Fibroblast of peridontal ligament (primary cell): ENCODE data around the gene LYZL2.
"Not testable (repeated sequence)": the region's sequence is repeated elsewhere in the genome, so short reads cannot be mapped to it uniquely, and the experiment has no call there.

ENCODE experiments used
- DNase-seq: peaks from one replicate; pipeline ENCODE4 v3.0.0-alpha.2; 2010; ENCODE audit errors: extremely low read depth

LYZL2 gene

DNA sequence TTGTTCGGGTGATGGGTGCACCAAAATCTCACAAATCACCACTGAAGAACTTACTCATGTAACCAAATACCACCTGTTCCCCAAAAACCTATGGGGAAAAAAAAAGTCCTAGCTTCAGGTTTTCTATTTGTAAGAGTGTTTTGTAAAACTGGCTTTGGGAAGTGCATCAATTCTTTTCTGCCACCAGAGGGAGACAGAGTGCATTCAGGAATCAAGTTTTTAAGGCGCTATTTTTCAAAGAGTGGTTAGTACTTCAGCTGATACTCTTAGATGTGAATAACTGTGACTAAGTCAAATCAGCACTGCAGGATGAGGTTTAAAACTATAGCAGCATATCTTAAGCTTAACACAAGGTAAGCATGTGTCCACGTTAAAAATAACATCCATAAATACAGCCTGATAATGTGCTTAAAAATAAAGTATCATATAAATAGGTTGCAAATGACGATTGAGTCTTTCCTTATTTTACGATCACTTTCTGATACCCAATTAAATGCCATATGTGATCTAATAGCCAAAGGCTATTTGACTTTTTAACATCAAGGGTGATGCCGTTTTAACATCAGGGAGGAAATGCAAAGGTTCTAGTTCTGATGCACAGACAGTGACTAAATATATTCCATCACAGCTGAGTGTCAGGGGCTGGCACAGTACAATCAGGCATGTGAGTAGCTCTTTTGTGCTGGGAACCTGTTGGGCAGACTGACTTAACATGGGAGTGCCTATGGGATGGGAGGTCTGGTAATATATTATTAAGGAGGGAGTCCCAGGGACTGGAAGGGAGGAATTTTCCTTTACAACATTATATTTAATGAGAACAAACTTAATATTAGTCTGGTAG, 10.6 kb upstream of the LYZL2 start:
- DNase-seq, result peak; percentile 89

DNA sequence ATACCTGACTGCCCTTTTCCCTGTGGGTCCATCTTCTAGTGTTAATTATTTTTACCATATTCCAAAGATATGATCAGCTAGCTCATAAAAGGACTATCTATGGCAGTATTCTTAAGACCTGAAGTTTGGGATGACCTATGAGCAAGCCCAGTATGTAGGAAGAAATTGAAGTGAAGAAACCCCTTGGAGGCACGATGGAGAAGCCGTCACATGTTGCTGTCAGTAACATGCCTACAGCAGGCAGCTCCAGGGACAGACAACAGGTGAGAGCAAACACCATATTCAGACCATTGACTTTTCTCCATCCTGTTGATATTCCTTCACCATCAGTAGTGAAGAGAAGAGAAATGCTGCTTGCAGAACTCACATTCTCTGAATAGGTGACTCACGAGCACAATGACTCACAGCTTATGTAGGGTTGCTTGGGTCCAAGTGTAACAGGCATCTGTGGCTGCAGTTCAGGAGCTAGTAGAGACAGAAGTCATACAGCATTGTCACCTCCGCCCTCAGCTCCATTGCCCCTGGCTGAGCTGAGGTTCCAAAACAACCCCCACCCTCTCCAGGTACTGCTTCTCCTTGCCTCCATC, 8.4 kb upstream of the LYZL2 start:
- peak; percentile 86 for DNase-seq

DNA sequence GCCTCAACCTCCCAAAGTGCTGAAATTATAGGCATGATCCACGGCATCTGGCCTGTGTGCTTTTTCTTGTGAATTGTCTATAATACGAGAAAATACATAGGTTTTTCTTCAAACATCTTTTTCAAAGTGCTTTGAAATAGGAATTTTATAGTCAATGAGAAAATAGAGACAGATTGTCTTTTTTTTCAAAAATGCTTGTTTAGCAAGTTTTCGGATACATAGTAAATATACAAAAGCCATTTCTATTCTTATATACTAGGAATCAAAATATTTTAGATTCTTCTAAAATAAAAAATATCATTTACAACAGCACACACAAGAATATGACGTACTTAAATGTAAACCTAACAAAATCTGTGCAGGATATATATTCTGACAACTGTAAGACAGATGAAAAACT, 1.6 kb upstream of the LYZL2 start:
- DNase-seq, result no peak

DNA sequence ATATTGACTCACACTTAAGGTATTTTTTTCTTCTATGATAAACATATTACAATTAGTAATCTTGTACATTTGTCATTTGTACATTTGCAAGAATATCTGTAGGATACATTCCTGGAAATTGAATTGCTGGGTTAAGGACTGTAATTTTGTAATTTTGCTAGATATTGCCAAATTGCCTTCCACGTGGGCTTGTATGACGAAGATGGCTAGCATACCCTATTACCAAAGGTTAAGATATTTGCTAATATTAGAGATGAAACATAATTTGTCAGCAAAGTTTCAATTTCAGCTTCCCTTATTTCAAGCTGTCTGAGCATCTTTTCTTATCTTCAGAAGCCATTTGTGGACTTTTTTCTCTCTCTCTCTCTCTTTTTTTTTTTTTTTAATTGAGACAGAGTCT, 1.0 kb upstream of the LYZL2 start:
- peak; percentile 15 for DNase-seq

DNA sequence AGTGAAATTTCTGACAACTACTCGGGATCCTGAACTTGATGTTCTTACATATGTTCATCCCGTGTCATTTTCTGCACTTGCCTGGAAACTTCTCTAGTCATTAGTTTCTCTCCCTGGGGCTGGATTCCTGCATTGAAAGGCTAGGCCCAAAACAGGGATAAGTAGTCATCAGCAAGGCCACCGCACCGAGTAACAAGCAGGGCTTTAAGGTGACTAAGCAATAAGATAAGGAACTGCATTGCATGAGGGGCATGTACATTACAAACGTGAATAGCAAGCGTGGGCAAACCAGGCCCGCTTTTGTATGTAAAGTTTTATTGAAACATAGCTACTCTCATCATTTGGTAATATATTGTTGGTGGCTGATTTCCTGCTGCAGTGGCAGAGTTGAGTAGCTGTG, 977 bp downstream of the LYZL2 start:
- not testable (repeated sequence) for DNase-seq

DNA sequence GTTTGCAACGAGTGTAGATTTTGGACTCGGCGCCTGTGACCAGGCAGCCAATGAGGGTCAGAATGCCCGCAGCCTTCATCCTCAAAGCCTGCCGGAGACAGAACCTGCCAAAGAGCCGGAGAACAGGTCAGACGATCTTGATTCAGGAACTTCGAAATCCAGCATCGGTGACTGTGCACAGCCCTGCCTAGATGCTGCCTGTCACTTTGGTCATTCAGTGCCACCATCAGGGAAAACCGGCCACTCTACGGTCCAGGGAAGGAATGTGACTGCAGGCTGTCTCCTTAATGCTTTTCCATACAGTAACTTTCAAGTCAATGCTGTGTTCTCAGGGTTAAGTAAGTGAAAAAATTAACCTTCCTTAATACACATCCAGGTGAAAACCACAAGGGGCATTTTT, 2.7 kb downstream of the LYZL2 start:
- not testable (repeated sequence) for DNase-seq

DNA sequence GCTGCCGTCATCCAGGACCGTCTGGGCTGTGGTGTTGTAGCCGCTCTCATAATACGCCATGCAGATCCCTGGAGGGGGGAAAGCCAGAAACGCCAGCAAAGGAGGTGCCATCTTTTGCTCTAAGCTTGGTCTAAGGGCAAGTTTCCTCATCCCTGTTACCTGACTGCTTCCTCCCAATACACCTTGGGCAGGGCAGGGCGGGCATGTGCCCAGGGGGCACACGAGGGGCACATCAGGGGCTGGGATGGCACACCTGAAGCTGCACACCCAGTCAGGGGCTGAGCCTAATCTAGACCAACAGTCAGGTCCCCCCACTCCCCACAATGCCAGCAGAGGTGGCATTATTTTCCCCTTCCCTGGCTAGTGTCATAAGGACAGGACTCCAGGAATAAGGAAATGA, 3.4 kb downstream of the LYZL2 start:
- not testable (repeated sequence) for DNase-seq

DNA sequence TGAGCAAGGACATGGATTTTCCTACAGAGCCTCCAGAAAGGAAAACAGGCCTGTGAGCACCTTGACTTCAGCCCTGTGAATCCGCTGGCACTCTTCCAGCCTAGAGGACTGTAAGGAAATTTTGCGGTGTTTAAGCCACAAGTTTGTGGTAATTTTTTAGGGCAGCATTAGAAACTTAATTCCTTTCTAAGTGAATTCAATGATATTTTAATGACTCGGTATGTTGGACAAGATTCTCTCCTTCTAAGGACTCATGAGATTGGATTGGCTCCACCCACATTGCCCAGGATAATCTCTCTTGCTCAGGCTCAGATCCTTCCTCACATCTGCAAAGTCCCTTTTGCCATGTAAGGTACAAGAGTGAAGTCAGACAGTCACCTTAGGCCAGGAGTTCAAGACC, 4.5 kb downstream of the LYZL2 start:
- DNase-seq, result peak; percentile 24

DNA sequence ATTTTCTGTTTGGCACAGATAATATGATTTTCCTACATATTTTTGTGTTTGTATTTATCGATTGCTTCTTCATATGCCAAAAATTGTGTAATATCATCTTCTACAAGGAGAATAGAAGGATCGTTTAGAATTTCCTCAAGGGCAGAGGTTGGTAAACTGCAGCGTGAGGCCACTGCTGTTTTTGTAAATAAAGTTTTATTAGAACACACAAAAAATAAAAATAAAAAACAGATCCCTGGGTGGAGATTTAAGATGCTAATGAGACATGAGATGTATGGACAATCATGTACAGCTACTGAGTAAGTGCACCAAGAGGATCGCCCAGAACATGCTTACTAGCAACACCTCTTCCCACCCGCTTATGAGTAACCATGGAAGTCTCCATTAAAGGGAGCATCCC, 9.6 kb downstream of the LYZL2 start:
- DNase-seq, result no peak

DNA sequence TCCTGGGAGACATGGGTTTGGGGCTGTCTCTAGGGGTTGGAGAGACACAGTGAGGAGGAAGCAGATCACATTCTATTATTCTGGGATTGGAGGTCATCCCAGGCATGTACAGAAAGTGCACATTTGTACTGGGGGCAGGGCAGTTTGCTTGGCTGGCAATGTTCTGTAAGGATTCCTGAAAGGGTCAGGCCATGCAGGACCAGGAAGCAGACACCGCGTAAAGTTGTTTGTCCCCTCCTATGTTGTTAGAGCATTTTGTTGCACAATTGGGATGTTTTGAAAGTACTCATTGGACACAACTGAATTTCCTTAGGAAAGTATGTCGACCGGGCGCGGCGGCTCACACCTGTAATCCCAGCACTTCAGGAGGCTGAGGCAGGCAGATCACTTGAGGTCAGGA, 12.5 kb downstream of the LYZL2 start:
- no peak for DNase-seq

DNA sequence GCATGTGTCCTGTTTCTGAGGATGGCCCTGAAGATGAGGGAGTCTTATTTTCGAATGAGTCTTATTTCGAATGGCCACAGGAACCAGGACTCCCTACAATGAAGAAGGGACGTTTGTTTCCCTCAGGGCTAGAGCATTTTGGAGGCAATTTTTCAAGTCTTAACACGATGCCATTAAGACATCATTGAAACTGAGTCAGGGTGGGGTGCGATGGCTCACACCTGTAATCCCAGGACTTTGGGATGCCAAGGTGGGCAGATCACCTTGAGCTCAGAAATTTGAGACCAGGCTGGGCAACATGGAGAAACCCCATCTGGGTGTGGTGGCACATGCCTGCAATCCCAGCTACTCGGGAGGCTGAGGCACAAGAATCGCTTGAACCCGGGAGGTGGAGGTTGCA, 18.5 kb downstream of the LYZL2 start:
- not testable (repeated sequence) for DNase-seq

DNA sequence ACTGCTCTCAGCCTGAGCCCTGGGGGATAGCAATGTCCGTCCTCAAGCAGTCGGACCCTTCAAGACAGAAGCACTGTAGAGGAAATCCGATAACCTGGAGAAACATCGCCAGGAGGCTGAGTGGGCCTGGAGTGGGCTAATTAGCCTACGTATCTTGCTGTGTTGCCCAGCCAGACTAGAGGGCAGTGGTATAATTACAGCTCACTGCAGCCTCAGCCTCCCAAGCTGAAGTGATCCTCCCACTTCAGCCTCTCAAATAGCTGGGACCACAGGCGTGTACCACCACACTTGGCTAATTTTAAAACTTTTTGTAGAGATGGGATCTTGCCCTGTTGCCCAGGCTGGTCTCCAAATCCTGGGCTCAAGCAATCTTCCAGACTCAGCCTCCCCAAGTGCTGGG, 21.7 kb downstream of the LYZL2 start:
- no peak for DNase-seq

DNA sequence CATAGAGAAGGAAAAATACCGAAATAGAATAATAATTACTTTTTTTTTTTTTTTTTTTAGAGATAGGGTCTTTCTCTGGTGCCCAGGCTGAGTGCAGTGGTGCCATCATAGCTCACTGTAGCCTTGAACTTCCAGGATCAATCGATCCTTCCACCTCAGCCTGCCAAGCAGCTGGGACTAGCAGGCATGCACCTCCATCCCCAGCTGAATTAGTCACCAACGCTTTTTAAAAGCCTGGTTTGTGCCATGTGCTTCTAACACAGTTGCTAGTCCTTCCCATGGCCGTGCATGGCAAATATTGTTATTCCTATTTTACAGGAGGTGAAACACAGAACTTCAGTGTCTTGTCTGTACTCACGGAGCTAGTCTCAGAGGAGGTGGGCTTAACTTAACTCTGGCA, 23.2 kb downstream of the LYZL2 start:
- no peak for DNase-seq

DNA sequence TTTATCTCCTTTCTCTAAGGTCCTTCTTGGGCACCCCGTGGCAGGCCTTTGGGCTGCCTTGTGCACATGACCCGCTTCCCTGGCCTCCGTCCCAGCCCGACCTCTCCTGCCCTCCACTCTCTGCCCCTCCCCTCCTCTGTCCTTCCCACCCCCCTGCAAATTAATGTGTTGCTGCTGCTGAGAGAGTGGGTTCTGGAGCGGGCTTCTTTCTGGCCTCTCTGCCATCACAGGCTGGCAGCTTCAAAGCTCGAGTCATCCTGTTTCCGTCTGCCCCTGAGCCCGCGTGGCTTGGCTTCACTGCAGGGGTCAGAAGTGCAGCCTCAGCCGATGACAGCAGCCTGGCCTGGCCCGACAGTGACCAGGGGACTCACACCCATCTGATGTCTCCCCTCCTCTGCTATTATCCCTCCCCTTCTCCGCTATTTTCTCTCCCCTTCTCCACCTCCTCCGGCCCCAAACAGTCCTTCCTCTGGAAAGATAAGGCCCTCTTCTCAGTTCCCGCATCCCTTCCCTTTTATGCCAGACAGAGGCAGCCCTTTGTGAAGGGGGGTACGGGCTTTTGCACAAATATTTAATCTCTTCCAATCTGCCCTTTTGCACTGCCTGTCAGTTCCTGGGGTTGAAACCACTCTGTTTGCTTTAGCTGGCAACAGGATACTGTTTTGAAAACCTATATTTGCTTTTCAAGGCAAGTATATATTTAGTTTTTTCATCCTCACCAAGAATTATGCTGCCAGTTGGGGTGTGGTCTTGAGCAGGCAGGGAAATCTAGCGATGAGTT, 24.0 kb downstream of the LYZL2 start:
- DNase-seq, result not testable (repeated sequence)

DNA sequence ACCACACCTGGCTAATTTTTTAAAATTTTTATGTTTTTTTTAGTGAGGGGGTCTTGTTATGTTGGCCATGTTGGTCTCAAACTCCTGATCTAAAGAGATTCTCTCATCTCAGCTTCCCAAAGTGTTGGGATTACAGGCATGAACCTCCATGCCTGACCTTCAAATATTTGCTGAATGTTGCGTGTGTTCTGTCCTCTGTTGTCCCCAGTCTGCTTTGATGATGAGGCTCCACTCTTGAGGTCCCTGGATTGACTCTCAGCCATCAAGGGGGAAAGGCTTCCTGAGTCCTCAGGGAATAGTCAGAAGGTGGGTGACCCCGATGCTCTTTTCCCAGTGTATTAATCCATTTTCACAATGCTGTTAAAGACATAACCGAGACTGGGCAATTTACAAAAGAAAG, 26.0 kb downstream of the LYZL2 start:
- no peak for DNase-seq

DNA sequence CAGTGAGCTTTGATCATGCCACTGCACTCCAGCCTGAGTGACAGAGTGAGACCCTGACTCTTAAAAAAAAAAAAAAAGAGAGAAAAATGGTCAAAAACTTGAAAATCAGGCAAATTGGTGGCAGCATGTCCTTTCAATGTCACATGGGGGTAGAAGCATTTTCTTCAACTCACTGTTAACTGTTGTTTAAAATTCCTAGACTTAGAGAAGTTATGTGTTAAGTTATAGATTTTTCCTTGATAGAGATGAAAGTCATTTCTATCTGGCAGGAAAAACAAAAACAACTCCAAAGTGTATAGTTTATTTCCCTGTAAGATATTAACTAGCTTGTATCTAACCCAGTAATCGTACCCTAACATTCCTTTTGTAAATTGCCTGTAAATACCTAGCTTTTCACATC, 26.8 kb downstream of the LYZL2 start:
- no peak for DNase-seq

DNA sequence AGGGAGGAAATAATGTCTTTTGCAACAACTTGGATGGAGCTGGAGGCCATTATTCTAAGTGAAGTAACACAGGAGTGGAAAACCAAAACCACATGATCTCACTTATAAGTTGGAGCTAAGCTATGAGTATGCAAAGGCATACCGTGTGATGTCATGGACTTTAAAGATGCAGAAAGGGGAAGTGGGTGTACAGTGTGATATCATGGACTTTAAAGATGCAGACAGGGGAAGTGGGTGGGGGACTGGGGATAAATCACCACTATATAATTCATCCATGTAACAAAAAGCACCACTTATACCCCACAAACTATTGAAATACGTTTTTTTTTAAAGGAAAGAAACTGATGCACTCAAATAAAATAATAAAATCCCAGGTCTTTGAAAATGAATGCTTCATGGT, 29.5 kb downstream of the LYZL2 start:
- no peak for DNase-seq

DNA sequence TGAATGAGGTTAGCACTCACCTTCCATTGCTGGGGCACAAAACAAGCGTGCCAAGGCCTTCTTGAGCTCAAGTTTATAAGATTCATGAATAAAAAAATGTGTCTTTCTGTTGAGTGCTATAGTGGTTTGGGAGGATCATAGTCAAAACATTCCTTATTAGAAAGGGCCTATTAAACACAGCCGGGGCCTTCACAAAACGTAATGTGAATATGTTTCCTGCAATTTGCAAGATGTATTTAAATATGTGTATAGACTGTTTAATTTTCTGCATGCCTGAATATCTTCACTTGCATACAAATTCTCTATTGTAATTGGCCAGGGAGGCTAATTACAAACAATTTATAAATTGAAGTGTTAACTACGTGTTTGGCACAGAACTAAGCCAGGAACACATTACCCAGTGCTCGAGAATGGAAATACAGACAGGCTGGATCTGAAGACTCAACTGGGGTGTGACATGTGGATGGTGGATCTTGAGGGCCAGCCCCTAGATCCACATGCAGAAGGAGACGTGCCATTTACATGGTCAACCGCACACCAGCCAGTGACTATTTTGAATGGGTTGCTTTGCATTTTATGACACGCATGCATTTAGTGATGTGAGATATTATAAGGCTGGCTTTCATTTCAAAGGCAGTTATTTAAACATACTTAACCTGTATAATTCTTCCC, 31.3 kb downstream of the LYZL2 start:
- no peak for DNase-seq

DNA sequence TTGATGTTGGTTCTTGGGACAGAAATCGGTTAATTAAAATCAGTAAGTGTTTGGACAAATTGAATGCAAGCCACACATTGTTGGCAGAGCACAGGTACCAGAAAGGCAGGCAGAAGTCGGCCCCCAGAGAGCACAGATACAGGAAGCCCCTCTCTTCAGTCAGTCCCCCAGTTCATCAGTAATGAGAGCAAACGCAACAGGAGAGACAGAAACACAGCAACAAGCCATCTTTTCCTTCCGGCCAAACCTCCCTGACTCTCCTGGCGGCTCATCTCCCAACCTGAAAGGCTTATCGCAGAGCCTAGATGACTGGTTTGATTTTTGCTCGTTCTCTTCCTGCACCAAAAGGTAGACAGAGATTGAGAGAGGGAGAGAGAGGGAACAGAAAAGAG, 32.1 kb downstream of the LYZL2 start:
- not testable (repeated sequence) for DNase-seq

DNA sequence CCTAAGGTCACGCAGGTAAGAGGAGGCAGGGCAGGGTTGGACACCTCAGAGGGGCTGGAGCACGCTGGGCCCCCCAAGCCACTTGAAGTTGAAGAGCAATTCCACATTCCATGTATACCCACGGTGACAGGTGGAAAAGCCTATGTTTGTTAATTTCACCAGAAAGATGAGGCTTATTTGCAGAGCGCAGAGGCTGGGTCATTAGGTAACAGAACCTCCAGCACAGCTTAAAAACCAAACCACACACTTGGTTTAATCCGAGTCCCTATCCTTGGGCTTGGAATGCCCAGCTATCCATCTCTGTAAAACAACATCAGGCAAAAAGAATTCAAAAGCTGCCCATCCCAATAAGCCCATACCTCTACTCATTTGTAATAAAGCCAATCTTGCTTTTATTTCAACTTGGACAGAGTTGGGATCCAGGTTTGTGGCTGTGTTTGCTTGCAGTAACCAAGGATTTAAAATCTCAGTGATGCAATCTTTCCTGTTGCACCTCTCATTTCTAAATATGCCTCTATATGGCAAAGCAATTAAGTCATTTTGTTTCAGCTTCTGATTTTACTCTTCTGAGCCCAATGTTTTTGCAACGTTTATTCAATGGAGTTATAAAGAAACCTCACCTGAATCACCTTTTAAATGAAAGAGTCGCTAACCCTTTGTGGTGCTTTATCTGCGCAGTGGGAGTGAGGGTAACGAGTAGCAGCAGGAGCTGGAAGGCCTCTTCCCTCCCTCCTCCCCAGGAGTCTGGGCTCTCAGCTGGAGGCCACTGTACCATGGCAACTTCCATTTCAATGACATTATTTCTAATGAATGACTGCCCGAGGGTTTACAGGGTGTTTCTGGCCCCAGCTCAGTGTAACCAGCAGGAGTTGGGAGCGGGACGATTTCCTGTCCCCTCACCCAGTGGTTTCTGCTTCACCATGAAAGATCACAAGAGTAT, 32.8 kb downstream of the LYZL2 start:
- not testable (repeated sequence) for DNase-seq

DNA sequence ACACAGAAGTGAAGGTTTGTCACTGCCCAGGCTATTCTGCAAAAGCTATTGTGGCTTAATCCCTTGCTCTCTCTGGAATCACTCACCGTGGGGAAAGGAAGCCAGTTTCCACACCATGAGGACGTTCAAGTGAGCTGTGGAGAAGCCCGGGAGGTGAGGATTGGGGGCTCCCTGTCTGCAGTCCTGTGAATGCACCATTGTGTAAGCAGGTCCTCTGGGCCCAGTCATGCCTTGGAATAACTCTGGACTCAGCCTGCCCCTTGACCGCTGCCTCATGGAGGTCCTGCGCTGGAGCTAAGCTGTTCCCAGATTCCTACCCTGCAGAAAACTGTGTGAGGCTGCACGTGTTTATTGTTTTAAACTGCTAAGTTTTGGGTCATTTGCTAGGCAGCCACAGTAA, 33.5 kb downstream of the LYZL2 start:
- DNase-seq, result no peak
